HepG2 (cell line): ENCODE results near the gene LTA. TPM values are rescaled to one million over a fixed set of nuclear protein-coding genes. Genes with fewer than 3 reads are reported as not detected.

Experiments used
- CEBPB ChIP-seq: IDR thresholded peaks from 2 replicates; pipeline ENCODE4 v1.6.1; 2011; ENCODE audit warnings: low read depth, low read length, improper control_type of control experiment, borderline replicate concordance
- DRAP1 ChIP-seq: IDR thresholded peaks from 2 replicates; pipeline ENCODE4 v1.6.1; 2016; ENCODE audit warnings: missing genetic modification reagents, missing compliant biosample characterization
- FOXM1 ChIP-seq: sonication (generic); formaldehyde crosslinking; IDR thresholded peaks from 2 replicates; pipeline ENCODE4 v1.5.0; 2020; ENCODE audit warnings: missing genetic modification reagents
- GATA4 ChIP-seq: sonication (generic); IDR thresholded peaks from 2 replicates; pipeline ENCODE4 v1.6.1; 2016; ENCODE audit warnings: antibody characterized with exemption, low read depth, borderline replicate concordance
- HNF4G ChIP-seq, 2 experiments: sonication (generic) in 1 of 2; formaldehyde crosslinking in 1 of 2; IDR thresholded peaks; 2 replicates each; pipeline versions ENCODE4 v1.4.0 to v1.6.1; 2011 to 2020; ENCODE audit warnings: borderline replicate concordance in 2 of 2, low read depth in 2 of 2, mild to moderate bottlenecking in 2 of 2, low read length in 1 of 2, missing genetic modification reagents in 1 of 2, moderate library complexity in 1 of 2
- MEIS2 ChIP-seq: sonication (generic); formaldehyde crosslinking; IDR thresholded peaks from 2 replicates; pipeline ENCODE4 v1.9.0; 2021; ENCODE audit warnings: mild to moderate bottlenecking, missing genetic modification reagents
- POLR2A ChIP-seq, 2 experiments: IDR thresholded peaks; 2 replicates each; pipeline ENCODE4 v1.6.1; 2011; ENCODE audit warnings: low read depth in 2 of 2, low read length in 2 of 2, mild to moderate bottlenecking in 1 of 2, moderate library complexity in 1 of 2; ENCODE audit not compliant: insufficient read depth in 1 of 2
- RARG ChIP-seq: sonication (generic); formaldehyde crosslinking; IDR thresholded peaks from 2 replicates; pipeline ENCODE4 v1.4.0; 2020; ENCODE audit warnings: low read depth, mild to moderate bottlenecking, missing genetic modification reagents
- RELA ChIP-seq: sonication (generic); formaldehyde crosslinking; IDR thresholded peaks from 2 replicates; pipeline ENCODE4 v1.4.0; 2020; ENCODE audit warnings: missing genetic modification reagents
- SIX4 ChIP-seq: sonication (generic); formaldehyde crosslinking; IDR thresholded peaks from 2 replicates; pipeline ENCODE4 v1.4.0; 2020; ENCODE audit warnings: missing genetic modification reagents
- SMYD3 ChIP-seq: sonication (generic); formaldehyde crosslinking; IDR thresholded peaks from 2 replicates; pipeline ENCODE4 v1.8.1; 2023; ENCODE audit warnings: mild to moderate bottlenecking, missing genetic modification reagents
- ZBTB40 ChIP-seq, 2 experiments: fragments of 450-650 bp in 1 of 2; sonication (generic) in 1 of 2; formaldehyde crosslinking in 1 of 2; IDR thresholded peaks; 2 replicates each; pipeline versions ENCODE4 v1.6.1 to v1.8.0; 2016 to 2022; ENCODE audit warnings: antibody characterized with exemption in 1 of 2, mild to moderate bottlenecking in 1 of 2, missing genetic modification reagents in 1 of 2
- ZMYM4 ChIP-seq: sonication (generic); formaldehyde crosslinking; IDR thresholded peaks from 2 replicates; pipeline ENCODE4 v1.8.1; 2023; ENCODE audit warnings: mild to moderate bottlenecking, missing genetic modification reagents
- polyA plus RNA-seq, 8 experiments: library from polyadenylated mRNA; depleted of rRNA in 3 of 8; stranded (reverse) in 7 of 8; unstranded in 1 of 8; fragments of >200 nt; fragmentation: Illumina TruSeq in 4 of 8; extraction: Trizol in 4 of 8; gene quantifications; 2 replicates each; pipeline versions ENCODE4 v1.2.1 to v1.2.3, GENCODE V29; 2011 to 2016; ENCODE audit warnings: low read depth in 4 of 8, missing spikeins in 1 of 8, mixed read lengths in 1 of 8; ENCODE audit not compliant: insufficient read depth in 1 of 8
- total RNA-seq, 5 experiments: library from RNA; depleted of rRNA; stranded (reverse); fragments of >200 nt; fragmentation: Illumina TruSeq; extraction: Trizol; gene quantifications; 2 replicates each; pipeline ENCODE4 v1.2.3, GENCODE V29; 2016; ENCODE audit warnings: low read depth in 1 of 5
- TF ChIP-seq, protein P1 (sequence below): sonication (generic); formaldehyde crosslinking; IDR thresholded peaks from 2 replicates; pipeline ENCODE4 v1.8.1; 2023; ENCODE audit warnings: mild to moderate bottlenecking, moderate library complexity, missing genetic modification reagents

The LTA gene
- total and polyA plus RNA-seq, 2 of the 13 experiments (the other 11 are each of a cell fraction or from before 2014, with no cell fraction given) = 0.09 TPM; not detected in 1

DNA sequence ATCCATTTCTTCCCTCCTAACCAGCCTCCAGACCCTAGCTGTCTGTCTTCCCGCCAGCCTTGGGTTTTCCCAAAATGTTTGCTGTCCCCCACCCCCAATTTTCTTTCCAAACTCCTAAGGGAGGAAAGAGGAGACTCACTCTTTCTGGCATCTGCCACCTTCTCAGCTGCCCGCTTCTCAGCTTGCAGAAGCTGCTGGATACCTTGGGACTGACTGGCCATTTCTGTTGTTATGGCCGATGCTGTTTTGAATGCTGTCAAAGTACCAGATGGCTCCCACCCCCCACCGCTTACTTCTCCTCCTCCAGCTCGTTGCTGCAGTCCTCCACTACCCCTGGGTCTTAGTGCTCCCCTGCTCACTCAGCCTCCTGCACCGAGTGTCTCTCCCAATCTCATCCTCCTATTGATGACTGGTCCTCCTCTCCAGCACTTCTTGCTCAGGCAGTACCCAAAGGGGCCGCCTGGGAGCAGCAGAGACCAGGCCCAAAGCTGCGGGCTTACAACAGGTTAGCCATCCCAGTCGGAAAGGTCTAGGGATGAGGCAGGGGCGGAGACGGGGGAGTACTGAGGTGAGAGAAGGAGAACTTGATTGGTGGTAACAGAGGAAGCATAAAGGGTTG is 25.6 kb upstream of the LTA start, which contains the start of gene ATP6V1G2 (continued):
- TF ChIP-seq, protein P1, sequence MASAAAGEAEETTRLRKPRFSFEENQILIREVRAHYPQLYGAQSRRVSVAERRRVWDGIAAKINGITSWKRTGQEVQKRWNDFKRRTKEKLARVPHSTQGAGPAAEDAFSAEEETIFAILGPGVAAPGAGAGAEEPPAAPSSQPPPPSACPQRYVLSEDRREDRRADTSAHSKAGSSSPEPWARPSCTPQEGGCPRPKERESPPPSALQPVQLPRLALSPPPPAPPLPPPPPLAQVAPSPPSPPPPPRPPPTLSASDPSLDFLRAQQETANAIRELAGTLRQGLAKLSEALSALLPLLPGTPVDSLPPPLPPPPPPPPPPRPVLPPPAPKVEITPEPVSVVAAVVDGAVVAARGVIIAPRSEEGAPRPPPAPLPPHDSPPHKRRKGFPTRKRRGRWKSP (CRISPR knock-in tag) = peak; percentile 61; the same call in 1 of the 2 replicates
- peak; percentile 61; the same call in 1 of the 2 replicates for TF ChIP-seq ZMYM4 (CRISPR knock-in tag)
- no peak for TF ChIP-seq GATA4
- no peak for TF ChIP-seq MEIS2 (CRISPR knock-in tag)
- peak; percentile 49; the same call in 1 of the 2 replicates for TF ChIP-seq DRAP1 (CRISPR knock-in tag)
- TF ChIP-seq CEBPB = 0 out of 2 replicates have a peak, but pooled peaks have one; percentile 0
- no peak for TF ChIP-seq SMYD3 (CRISPR knock-in tag)
- no peak for TF ChIP-seq FOXM1 (CRISPR knock-in tag)
- TF ChIP-seq SIX4 (CRISPR knock-in tag) = 0 out of 2 replicates have a peak, but pooled peaks have one; percentile 11
- TF ChIP-seq HNF4G (IDR thresholded peaks at IDR 0.05; ENCODE audit: borderline replicate concordance, low read depth, low read length) = no peak
- no peak for TF ChIP-seq HNF4G (CRISPR knock-in tag; IDR thresholded peaks at IDR 0.05; ENCODE audit: borderline replicate concordance, low read depth)
- 0 out of 4 replicates have a peak, but pooled peaks of 1 of the 2 experiments have one; percentile 24 for TF ChIP-seq POLR2A (IDR thresholded peaks at IDR 0.05; ENCODE audit: insufficient read depth in 1 of 2, low read depth in 2 of 2, low read length in 2 of 2)
- TF ChIP-seq RELA = no peak
- no peak for TF ChIP-seq ZBTB40 (IDR thresholded peaks at IDR 0.05)
- no peak for TF ChIP-seq ZBTB40 (CRISPR knock-in tag; IDR thresholded peaks at IDR 0.05)
- no peak for TF ChIP-seq RARG (CRISPR knock-in tag)
